Epidermal melanocyte (primary cell): ENCODE measurements around the gene TRMT6.

Experiments used
- DNase-seq: peaks from one replicate; pipeline ENCODE4 v3.0.0; 2011; ENCODE audit warnings: low spot score; ENCODE audit not compliant: insufficient read length

TRMT6 gene

DNA sequence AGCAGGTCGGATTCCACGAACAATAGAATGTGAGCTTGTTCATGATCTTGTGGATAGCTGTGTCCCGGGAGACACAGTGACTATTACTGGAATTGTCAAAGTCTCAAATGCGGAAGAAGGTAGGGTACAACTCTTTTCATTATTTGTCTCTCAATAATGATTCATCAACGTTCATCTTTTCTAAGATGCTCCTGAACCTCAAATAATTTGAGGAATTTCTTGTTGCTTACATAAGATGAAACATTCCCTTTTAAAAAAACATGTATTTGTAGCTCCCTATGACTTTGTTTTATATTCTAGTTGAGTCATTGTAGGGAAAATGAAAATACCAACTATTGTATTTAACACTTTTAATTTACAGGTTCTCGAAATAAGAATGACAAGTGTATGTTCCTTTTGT, 17.1 kb upstream of the TRMT6 start:
- no peak for DNase-seq

DNA sequence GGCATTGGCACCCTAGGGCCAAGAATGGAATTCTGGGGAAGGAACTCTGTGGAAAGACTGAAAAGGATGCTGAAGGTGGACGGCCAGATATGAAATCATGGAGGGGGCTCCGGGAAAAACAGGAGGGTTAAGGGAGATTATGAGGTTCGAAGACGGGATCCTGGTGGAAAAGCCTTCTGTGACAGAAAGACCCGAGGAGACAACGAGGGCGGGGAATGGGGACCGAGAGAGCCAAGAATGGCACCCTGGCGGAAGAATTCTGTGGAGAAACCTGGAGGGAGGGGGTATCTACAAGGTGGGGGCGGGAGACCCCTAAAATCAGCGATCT, 426 bp downstream of the TRMT6 start:
- no peak for DNase-seq

GRCh38 chr20:5947276-5947675, 3.1 kb downstream of the TRMT6 start:
- no peak for DNase-seq

DNA sequence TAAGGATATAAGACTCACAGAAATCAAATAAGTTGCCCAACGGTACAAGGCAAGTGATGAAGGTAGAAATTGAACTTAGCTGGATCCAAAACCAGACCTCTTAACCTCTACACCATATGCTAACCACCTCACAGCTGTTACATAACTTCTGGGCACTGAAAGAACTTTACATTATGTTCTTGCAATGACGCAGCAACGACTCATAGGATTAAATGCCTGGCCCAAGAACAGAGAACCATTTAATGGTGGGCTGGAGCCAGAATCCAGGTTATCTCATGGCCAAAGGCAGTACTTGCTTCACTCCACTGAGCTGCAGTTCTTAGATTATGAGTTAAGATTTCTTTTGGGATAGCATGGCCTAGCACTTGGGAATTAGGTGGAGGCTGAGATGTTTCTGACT, 4.4 kb downstream of the TRMT6 start:
- DNase-seq = no peak

DNA sequence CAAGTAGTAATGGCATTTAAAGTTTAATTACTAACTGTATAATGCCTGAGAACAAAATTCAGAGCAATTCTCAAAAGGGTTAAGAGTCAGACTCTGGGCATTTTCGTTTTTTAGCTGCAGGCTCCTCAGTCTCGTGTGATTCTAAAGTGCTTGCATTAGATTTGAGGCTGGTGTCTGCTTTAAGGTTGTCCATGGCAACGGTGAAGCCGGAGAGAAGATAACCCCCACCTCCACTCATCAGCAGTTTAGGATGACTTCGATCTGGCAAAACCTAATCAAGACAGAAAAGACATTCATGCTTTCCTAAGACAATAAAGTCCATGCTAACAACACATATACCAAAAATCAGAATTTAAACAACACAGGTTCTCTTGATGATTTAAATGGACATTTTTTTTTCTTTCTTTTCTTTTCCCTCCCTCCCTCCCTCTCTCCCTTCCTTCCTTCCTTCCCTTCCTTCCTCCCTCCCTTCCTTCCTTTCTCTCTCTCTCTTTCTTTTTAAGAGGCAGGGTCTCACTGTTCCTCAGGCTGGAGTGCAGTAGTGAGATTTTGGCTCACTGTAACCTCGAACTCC, 11.8 kb downstream of the TRMT6 start:
- no peak for DNase-seq

GRCh38 chr20:5936238-5936637, 14.1 kb downstream of the TRMT6 start:
- DNase-seq = no peak

GRCh38 chr20:5935384-5935783, 14.9 kb downstream of the TRMT6 start:
- no peak for DNase-seq

- no peak for DNase-seq
Measured at GRCh38 chr20:5933802-5934436, 16.4 kb downstream of the TRMT6 start.

DNA sequence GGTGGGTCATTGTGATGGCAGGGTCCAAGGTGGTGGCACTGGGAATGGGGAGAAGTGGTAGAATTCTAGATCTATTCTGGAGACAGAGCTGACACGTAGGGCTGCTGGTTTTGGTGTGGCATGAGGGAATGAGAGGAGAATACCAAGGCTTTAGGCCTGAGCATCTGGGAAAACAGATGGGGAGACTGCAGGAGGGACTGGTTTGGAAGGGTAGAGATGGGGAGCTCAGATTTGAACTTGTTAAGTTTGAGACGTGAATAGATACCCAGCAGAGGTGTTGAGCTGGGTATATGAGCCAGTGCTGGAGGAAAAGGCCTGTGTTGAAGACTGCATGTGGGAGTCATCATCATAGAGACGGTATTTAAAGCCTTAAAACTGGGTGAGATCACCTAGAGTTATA, 17.5 kb downstream of the TRMT6 start:
- no peak for DNase-seq

DNA sequence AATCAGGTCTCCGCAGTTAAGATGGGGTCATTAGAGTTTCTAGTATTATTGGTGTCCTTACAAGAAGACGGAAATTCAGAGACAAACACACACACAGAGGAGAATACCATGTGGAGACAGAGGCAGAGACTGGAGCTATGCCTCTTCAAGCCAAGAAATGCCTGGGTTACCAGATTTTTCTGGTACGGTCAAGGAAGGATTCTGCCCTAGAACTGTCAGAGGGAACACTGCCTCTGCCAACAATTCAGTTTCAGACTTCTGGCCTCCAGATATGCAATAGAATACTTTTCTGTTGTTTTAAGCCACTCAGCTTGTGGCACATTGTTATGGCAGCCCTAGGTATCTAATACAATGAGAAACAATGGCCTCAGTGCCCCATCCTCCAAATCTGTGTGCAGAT, 18.9 kb downstream of the TRMT6 start:
- DNase-seq = no peak

- DNase-seq = no peak
Measured at GRCh38 chr20:5928836-5929715, 21.3 kb downstream of the TRMT6 start.

DNA sequence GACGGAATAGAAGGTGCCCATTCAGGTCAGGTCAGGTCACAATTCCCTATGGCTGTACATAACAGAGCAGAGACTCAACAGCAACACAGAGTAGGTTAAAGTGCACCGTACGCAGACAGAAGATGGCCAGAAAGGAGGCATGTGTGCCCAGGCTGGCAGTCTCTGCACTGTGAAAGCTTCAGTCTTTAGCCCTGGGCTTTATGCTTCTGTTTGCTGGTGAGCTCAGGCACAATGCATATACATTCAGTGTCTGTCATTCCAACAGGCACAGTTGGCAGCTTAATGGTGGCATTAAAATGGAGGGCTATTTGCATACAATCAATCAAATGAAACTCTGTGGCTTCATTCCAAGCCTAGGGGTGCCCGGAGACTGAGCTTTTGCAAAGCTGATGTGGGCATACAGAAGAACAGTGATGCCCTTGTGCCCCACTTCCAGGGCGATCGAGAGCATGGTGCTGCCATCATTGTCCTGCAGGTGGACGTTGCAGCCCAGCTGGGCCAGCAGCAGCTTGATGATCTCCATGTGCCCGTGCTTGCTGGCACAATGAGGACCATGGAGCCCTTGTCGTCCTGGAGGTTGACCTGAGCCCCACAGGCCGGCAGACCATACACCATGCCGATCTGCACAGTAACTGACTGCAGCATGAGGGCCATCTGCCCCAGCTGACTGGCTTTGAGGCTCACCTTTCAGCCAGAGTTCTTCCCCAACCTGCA, 22.4 kb downstream of the TRMT6 start:
- DNase-seq = no peak

- no peak for DNase-seq
Measured at GRCh38 chr20:5925551-5925950, 24.8 kb downstream of the TRMT6 start.

DNA sequence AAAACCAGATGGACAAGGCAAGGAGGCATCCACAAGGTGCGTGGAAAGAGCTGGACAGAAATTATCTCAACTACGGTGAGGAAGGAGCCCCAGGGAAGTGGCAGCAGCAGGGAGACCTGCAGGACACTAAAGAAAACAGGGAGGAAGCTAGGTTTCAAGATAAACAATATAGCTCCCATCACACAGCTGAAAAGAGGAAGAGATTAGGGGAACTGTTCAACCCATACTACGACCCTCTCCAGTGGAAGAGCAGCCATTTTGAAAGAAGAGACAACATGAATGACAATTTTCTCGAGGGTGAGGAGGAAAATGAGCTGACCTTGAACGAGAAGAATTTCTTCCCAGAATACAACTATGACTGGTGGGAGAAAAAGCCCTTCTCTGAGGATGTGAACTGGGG, 26.8 kb downstream of the TRMT6 start:
- DNase-seq = no peak

- DNase-seq = no peak
Measured at GRCh38 chr20:5920581-5920980, 29.8 kb downstream of the TRMT6 start.

GRCh38 chr20:5919626-5920544, 30.4 kb downstream of the TRMT6 start:
- no peak for DNase-seq

DNA sequence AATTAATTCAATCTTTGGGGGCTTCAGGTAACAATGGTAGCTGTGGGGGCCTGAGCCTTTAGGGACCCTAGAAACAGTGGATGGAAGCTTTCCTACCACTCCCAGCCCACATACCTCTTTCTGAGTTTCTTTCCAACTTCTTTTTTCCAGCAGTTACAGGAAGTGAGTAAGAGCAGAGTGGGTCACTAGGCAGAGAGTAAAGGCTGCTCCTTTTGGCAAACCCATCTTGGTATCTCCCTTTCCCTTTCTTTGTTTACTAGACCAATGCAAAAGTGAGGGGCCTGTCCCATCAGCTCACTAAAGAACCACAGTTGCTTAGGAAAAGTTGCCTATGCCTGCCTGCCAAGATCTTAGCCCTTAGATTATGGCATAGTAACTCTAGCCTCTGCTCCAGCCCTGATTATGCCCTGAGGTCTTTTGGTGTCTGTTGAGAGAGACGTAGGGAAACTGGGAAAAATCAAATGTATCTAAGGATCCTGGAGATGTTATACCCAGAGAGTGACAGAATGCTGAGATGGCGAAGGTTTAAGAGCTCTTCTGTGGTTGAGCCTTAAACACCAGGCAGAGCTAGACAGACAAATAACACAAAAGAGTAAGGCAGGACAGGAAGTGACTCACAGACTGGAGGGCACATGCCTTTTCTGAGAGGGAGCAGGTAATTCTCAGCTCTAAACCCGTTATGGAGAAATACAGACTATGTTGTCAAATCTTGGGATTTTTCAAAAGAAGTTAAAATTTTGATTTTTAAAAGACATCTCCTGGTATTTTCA, 31.3 kb downstream of the TRMT6 start:
- DNase-seq = no peak

- DNase-seq = no peak
Measured at GRCh38 chr20:5914859-5915258, 35.5 kb downstream of the TRMT6 start.

DNA sequence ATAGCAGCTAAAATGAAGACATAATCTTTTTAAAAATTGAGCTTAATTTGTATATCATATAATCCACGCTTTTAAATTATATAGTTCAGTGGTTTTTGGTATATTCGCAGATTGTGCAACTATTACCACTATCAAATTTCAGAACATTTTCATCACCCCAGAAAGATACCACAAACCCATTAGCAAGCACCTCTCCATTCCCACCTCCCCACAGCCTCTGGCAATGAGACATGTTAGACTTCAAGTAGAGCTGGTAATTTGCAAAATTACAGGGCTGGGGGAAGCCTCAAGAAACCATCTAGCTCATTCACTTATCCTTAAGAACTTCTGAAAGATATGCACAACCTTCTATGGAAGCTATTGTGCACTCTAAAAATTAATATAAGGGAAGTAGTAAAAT, 37.2 kb downstream of the TRMT6 start:
- no peak for DNase-seq

DNA sequence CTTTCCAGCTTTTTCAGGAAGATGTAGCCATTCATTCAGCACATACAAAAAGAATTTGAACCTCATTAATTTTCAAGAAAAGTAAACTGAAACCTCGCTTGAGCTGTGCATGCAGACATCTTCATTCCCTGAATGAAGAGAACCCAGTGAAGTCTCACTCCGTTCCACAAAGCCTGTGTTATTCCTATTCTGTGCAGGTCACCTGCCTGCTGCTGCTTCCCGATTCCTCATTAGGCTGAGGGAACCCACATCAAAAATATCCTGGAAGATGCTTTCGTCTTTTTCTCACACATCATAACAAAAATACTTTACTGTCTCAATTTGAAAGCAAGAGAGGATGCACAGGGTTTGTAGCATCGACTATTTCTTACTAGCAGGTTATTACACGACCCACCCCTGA, 40.1 kb downstream of the TRMT6 start:
- DNase-seq = no peak
